Epithelial cell of esophagus (primary cell): ENCODE measurements around the gene SLC43A2.
A peak's percentile ranks its signal among the peaks of the same experiment; 100 is the strongest.
"Not testable (repeated sequence)": the region's sequence is repeated elsewhere in the genome, so short reads cannot be mapped to it uniquely, and the experiment has no call there.

ENCODE experiments used
- DNase-seq: peaks from one replicate; pipeline ENCODE4 v3.0.0; 2010; ENCODE audit warnings: low read depth
- H3K4me3 ChIP-seq: 2 replicates; pipeline ENCODE4 v1.5.1; 2011; ENCODE audit warnings: mild to moderate bottlenecking, low read length, control low read depth
- TF ChIP-seq, protein P1 (sequence below): IDR thresholded peaks from 2 replicates; pipeline ENCODE4 v1.5.1; 2011; ENCODE audit warnings: low read depth, mild to moderate bottlenecking, low read length, control low read depth, inconsistent platforms; ENCODE audit not compliant: insufficient read depth; ENCODE audit errors: missing control alignments

The SLC43A2 gene

DNA sequence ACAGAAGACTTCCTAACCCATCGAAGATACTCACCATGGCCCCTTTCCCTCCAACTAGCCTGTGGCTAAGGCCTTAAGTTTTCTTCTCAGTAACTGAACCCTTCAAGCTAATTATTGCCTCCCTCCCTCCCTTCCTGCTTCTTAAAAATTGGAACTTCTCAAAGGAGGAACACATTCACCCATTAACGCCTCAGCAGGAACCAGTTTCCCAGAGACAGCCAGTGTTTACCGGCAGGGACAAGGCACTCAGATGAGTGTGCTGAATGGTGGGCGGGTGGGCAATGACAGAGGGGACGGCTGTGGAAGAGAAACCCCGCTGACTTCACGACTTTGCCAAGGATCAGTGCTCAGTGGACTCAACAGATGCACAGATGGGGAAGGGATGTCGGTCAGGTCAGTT is 86.3 kb downstream of the SLC43A2 start:
- no peak for DNase-seq
- no peak overlapping the region for H3K4me3 ChIP-seq
- TF ChIP-seq, protein P1, sequence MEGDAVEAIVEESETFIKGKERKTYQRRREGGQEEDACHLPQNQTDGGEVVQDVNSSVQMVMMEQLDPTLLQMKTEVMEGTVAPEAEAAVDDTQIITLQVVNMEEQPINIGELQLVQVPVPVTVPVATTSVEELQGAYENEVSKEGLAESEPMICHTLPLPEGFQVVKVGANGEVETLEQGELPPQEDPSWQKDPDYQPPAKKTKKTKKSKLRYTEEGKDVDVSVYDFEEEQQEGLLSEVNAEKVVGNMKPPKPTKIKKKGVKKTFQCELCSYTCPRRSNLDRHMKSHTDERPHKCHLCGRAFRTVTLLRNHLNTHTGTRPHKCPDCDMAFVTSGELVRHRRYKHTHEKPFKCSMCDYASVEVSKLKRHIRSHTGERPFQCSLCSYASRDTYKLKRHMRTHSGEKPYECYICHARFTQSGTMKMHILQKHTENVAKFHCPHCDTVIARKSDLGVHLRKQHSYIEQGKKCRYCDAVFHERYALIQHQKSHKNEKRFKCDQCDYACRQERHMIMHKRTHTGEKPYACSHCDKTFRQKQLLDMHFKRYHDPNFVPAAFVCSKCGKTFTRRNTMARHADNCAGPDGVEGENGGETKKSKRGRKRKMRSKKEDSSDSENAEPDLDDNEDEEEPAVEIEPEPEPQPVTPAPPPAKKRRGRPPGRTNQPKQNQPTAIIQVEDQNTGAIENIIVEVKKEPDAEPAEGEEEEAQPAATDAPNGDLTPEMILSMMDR, result no peak

DNA sequence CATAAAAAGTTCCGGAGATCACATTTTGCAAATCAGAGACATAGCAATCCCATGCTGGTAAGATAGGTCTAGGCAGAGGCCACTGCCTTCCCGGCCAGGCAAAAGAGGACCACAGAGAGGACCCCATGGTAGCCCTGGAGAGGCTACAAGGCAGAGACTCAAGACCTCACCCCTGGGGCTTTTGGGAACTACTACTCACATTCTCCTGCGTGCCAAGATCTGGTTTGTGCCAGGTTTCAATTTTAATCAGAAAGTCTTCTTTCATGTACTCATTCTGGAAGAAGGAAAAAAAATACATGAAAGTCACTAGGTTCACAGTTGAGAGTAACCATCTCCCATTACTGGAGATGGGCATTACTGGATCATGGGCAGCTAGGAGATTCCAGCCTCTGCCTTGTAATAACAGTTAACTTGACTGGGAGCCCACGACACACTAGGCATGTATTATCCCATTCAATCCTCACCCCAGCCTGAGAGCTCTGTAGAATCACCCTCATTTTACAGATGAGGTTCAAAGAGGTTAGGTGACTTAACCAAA is 87.2 kb downstream of the SLC43A2 start:
- H3K4me3 ChIP-seq, result no peak overlapping the region
- TF ChIP-seq, protein P1, result no peak
- DNase-seq, result no peak

DNA sequence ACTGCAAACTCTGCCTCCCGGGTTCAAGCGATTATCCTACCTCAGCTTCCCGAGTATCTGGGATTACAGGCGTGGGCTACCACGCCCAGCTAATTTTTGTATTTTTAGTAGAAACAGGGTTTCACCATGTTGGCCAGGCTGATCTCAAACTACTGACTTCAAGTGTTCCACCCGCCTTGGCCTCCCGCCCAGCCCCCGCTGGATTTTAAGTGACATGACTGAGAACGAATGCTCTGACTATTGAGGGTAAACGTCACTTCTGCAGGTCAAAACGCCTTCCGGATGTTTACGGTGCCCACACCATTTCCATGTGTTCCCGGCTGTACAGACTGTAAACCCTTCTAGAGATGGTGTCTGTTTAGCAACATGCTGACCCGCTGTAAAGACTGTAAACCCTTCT is 88.8 kb downstream of the SLC43A2 start:
- DNase-seq, result no peak
- no peak overlapping the region for H3K4me3 ChIP-seq
- TF ChIP-seq, protein P1, result no peak

DNA sequence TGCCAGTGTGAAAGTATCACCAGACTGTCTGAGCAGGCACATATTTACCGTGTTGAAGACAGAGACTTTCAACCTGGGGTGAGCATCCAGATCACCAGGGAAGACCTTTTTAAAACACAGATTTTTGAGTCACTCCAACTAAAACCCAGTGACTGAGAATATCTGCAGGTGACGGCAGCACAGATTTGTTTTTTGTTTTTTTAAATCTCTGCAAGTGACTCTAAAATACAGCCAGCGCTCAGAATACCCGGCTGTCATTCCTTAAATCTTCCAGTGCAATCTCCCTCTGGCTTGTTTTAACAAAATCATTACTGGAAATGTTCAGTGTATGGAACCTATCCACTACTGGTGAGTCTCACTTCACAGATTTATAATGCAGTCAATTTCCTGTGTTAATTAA is 92.9 kb downstream of the SLC43A2 start:
- TF ChIP-seq, protein P1, result no peak
- no peak for DNase-seq
- H3K4me3 ChIP-seq, result no peak overlapping the region

DNA sequence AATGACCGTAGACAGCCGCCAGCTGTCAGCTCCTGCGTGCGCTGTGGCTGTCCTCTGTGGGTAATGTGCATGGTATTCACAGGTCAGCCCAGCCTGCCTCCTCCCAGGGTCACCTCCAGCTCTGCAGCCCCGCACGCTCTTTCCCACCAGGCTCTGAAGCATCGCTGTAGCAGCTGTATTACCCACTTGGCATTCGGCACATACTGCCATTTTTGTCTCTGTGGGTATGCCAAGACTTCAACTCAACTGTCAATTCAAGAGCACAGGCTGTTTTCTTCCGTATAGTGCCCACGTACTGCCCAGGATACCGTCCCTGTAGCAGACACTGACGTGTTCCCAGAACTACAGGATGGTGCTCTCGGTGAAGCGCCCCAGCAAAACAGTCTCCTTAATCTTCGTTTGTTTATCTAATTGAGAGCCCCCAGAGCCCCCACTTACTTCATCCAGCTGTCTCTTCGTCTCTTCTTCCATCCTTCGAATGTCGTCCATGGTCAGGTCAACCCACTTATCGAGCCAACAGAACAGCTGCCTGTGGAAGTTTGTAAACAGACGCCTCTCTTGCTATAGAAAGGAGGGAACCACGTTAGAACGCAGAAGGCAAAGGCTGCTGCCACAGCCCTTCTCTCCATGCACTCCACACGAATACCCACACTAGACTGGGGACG is 94.8 kb downstream of the SLC43A2 start:
- DNase-seq, result no peak
- TF ChIP-seq, protein P1, result no peak
- H3K4me3 ChIP-seq, result no peak overlapping the region

DNA sequence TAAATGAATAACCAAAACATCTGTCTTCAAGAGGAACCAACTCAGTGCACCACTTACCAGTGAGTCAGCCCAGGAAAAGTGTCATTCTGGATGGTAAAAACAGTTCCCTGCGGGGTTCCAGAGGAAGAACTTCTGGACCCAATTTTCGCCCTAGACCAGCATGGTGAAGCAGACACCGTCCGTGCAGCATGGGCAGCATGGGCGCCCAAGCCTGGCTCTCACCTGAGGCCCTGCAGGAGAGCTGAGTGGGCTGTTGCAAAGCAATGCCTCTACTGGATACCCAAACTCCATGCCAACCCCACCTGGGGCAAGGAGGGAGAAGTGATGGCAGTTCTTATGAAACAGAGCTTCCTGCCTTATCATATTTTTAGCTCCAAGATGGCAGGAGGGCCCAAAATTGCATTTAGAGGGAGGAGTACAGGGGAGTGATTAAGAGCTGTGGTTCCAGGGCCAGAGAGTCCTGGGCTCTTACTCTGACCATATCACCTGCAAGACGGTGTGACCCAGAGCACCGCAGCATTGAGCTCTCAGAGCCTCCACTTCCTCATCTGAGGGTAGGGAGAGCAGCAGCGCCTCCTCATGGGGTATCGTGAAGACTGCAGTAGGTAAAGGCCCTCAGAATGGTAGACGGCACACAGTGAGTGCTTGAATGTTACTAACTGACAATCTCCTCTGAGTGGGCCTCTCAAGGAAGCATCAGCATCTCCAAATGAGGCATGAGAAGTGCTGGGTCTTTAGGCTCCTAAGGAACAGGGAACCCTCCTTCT is 95.6 kb downstream of the SLC43A2 start:
- no peak overlapping the region for H3K4me3 ChIP-seq
- TF ChIP-seq, protein P1, result peak; percentile 30
- DNase-seq, result peak; percentile 30

DNA sequence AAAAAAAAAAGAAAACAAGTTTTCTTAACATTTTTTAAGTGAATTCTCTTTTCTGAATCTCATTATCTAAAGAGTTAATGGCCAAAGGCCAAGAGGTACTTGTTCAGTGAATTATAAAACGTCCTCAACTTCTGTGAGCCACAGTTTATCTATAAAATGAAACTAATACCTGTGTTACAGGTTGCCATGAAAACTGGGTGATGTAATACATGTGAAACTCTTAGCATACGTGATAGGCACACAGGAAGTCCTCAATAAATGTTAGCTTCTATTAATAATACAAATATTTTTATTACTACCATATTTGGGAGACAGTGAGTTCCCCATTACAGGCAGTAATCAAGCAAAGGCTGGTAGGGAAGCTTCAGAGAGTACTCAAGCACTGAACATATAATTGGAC is 98.8 kb downstream of the SLC43A2 start:
- H3K4me3 ChIP-seq, result no peak overlapping the region
- TF ChIP-seq, protein P1, result no peak

DNA sequence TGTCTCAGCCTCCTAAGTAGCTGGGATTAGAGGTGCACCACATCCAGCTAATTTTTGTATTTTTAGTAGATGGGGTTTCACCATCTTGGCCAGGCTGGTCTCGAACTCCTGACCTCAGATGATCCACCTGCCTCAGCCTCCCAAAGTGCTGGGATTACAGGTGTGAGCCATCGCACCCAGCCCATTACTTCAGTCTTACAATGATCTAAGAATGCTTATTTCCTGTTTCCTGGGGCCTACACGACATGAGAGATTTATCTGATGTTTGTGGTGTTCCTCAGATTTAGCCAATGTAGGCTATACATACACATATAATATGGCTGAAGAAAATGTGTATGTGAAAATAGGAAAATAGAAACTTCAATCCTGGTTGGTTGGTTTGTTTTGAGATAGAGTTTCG is 101.8 kb downstream of the SLC43A2 start:
- DNase-seq, H3K4me3 ChIP-seq: not testable (repeated sequence)

More for the DNA sequence above, 98.8 kb downstream of the SLC43A2 start:
- DNase-seq, result no peak
